Psoas muscle (tissue), 8 donors: Measurements from ENCODE around the gene A4GALT. TPM values are rescaled to one million over a fixed set of nuclear protein-coding genes. Genes with fewer than 3 reads are reported as not detected.

Experiments used
- ATAC-seq, 4 donors: fragments of 200-7000 bp; cut with Tn5 transposase; one replicate each; pipeline ENCODE4 v1.9.1; 2020; ENCODE audit warnings: moderate library complexity in 3 of 4, mild to moderate bottlenecking in 2 of 4
- DNase-seq, 2 donors: peaks; one replicate each; pipeline ENCODE4 v3.0.0-alpha.2; 2020
- H3K27ac ChIP-seq: fragments of 200-600 bp; one replicate; pipeline ENCODE4 v1.8.0; 2022
- H3K27me3 ChIP-seq, 3 donors: fragments of 200-600 bp in 1 of 3; one replicate each; pipeline versions ENCODE4 v1.6.1 to v1.8.0; 2013 to 2022; ENCODE audit warnings: low read length in 2 of 3, mild to moderate bottlenecking in 2 of 3, moderate library complexity in 1 of 3; ENCODE audit not compliant: insufficient read depth in 3 of 3
- H3K36me3 ChIP-seq, 2 donors: fragments of 200-600 bp in 1 of 2; one replicate each; pipeline versions ENCODE4 v1.6.1 to v1.8.0; 2013 to 2022; ENCODE audit warnings: low read depth in 1 of 2, mild to moderate bottlenecking in 1 of 2, moderate library complexity in 1 of 2; ENCODE audit not compliant: insufficient read depth in 1 of 2
- H3K4me1 ChIP-seq: fragments of 200-600 bp; one replicate; pipeline ENCODE4 v1.8.0; 2022
- H3K4me3 ChIP-seq: fragments of 200-600 bp; one replicate; pipeline ENCODE4 v1.8.0; 2022; ENCODE audit warnings: mild to moderate bottlenecking
- H3K9me3 ChIP-seq: fragments of 200-600 bp; one replicate; pipeline ENCODE4 v1.8.0; 2022
- WGBS, 3 donors: extraction: QIAGEN DNeasy Blood & Tissue Kit; methylation state at CpG; one replicate each; pipeline versions ENCODE4 v1.1.6 to v1.1.7; 2013; 5-methylcytosine and 5-hydroxymethylcytosine counted together
- intact Hi-C, 2 donors: fragments of 100-400 bp; cut with DNase I; formaldehyde crosslinking; loops; one replicate each; pipeline versions ENCODE4 v1.11.0 to v1.14.2; 2022
- polyA plus RNA-seq, 3 donors: library from polyadenylated mRNA; stranded (reverse); fragments of 200-250 nt; gene quantifications; one replicate each; pipeline ENCODE4 v1.2.3, GENCODE V29; 2013
- total RNA-seq, 4 donors: library from RNA; stranded (reverse); fragmentation: NEBNext Ultra II Directional in 2 of 4; extraction: Animal tissue kit (Norgen Biotek cat#: 25700) in 2 of 4; gene quantifications; one replicate each; pipeline versions ENCODE4 v1.2.1 to v1.2.4, GENCODE V29; 2021 to 2023
- TF ChIP-seq, protein P1 (sequence below): fragments of 200-600 bp; IDR thresholded peaks from one replicate; pipeline ENCODE4 v1.8.0; 2022; ENCODE audit warnings: antibody characterized with exemption
- donor health status: healthy with polysubstance abuse.
- donor health status: DM: no; HTN: no; CAD: no; lungs with moderate emphysema.
- donor health status: Bipolar disorder and iron deficiency.
- donor health status: healthy.
- donor health status: DM: yes; HTN: yes; CAD: no.
- donor health status: DM: no; HTN: no; CAD: no.
- donor health status: DM: no; HTN: no; CAD: no.
- donor health status: DM: yes; HTN: yes; CAD: no.

A4GALT gene
- total and polyA plus RNA-seq, 7 donors: 6.5 to 28.8 (median 15.2) TPM

DNA sequence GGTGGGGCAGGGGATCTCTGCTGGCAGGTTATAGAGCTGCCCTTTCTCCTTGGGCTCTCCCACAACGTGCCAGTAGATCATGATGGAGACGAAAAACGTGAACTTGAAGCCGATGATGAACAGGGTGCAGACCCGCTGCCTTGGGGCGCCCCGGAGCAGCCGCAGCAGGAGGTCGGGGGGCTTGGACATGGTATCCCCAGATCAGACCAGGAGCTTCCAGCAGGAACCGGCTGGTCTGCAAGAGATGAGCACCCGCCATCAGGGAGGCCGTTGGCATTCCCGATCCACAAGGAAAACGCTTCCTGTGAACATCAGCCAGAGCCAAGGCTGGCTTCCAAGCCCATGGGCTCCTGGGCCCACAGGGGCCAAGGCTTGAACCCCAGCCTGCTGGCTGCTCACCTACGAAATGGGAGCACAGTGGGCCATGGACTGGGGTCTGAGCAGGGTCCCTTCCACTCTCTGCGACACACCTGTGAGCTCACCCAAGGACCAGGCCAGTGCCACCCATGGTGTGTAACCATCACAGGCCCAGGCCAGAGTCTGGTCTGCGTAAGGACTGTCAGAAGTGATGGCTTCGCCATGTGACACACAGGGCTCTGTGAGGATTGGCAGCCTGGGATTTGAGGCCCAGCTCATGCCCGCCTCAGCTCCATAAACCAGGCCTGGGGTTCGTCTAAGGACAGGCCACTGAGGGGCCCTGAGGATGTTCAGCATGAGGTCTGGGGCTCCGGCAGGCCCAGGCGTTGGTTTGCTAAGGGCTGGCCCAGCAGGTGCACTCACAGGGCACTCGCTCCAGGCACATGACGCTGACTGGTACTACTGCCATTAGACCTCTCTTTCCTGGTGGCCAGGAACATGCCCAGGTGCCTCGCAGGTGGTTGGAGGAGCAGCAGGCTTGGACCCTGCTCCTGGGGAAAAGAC, 26.6 kb downstream of the A4GALT start:
- ATAC-seq (no peak), DNase-seq (peak in 1 of 2 donors; percentile 51)
- Histone ChIP-seq H3K27ac (peak overlapping the region; percentile 90), H3K36me3 (peaks cover 0 to 14% of the 10 kb centered on the region in 2 donors), H3K4me3 (no peak overlapping the region), H3K9me3 (no peaks in the 10 kb centered on the region), H3K4me1 (peaks cover 62% of the 10 kb centered on the region), H3K27me3 (no peaks in the 10 kb centered on the region)
- TF ChIP-seq, protein P1, sequence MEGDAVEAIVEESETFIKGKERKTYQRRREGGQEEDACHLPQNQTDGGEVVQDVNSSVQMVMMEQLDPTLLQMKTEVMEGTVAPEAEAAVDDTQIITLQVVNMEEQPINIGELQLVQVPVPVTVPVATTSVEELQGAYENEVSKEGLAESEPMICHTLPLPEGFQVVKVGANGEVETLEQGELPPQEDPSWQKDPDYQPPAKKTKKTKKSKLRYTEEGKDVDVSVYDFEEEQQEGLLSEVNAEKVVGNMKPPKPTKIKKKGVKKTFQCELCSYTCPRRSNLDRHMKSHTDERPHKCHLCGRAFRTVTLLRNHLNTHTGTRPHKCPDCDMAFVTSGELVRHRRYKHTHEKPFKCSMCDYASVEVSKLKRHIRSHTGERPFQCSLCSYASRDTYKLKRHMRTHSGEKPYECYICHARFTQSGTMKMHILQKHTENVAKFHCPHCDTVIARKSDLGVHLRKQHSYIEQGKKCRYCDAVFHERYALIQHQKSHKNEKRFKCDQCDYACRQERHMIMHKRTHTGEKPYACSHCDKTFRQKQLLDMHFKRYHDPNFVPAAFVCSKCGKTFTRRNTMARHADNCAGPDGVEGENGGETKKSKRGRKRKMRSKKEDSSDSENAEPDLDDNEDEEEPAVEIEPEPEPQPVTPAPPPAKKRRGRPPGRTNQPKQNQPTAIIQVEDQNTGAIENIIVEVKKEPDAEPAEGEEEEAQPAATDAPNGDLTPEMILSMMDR: no peak
- intact Hi-C loops: no loop called here
- 92 to 93% (median 93%) methylated on average over 25 of the region's 25 CpGs for WGBS, 3 donors

DNA sequence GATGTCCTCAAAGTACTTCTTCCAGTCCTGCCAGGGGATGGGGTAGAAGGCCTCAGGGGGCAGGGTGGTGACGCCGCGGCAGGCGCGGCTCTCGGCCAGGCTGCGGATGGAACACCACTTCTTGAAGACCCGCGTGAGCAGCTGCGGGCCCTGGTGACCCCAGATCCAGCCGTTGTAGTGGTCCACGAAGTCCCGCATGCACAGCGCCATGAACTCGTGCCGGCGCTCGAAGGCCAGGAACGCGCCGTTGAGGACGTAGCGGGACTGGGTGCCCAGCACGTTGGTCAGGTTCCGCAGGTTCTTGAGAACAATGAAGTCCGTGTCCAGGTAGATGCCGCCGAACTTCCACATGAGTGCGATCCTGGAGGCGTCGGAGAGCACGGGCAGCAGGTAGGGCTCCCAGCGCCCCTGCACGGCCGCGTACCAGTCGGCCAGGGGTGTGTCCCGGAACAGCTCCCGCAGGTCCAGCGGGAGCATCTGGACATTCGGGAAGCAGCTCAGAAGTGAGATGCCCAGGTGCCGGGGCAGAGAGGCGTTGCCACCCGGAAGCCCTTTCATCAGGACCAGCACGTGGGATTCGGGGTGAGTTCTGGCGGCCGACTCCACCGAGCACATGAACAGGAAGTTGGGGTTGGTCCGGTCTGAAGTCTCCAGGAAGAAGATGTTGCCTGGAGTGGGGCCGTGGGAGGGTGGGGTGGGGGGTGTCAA, 27.5 kb downstream of the A4GALT start:
- TF ChIP-seq, protein P1: no peak
- Histone ChIP-seq H3K36me3 (peaks cover 0 to 14% of the 10 kb centered on the region in 2 donors), H3K4me1 (peaks cover 60% of the 10 kb centered on the region), H3K27me3 (no peaks in the 10 kb centered on the region), H3K27ac (no peak overlapping the region), H3K4me3 (no peak overlapping the region), H3K9me3 (no peaks in the 10 kb centered on the region)
- intact Hi-C loops: no loop called here
- DNase-seq (peak in 1 of 2 donors; percentile 54), ATAC-seq (no peak)
- 93 to 95% (median 95%) methylated on average over 51 of the region's 51 CpGs for WGBS, 3 donors

DNA sequence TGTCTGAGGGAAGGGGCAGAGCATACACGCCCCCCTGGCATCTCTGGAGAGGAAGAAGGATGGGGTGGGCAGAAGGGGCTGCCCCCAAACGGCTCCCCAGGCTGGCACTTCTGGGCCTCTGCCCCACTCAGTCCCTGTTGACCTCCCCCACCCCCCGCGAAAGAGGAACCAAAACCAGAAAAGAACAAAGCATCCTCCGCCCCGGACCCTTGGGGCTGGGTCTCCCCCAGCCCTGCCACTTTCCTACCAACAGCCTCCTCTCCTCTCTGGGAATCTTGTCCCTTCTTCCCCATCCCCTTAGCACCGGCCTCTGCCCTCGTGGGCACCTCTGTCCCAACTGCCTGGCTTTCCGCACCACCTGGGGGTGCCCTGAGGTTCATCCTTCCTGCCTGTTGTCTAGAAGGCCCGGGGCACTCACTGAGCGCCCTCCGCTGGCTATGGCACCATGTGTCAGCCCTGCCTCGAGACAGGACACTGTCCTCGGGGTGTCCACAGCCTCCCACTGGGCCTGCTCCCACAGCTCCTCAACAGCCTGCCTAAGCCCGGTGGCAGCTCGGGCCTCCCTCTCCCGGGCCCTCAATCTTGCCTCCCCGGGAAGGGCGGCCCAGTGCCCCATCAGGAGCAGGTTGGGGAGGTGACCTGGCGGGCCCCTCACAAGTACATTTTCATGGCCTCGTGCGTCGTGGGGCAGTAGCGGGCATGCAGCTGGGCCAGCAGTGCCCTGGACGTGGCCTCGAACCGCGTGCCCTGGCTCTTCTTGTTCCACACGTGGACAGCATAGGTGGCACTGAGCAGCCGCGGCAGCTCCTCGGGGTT, 28.2 kb downstream of the A4GALT start:
- no peaks in the 10 kb centered on the region for H3K27me3 ChIP-seq
- DNase-seq (no peak), ATAC-seq (no peak)
- peaks cover 0 to 14% of the 10 kb centered on the region in 2 donors for H3K36me3 ChIP-seq
- peaks cover 60% of the 10 kb centered on the region for H3K4me1 ChIP-seq
- WGBS, 3 donors: 90 to 92% (median 91%) methylated on average over 32 of the region's 32 CpGs
- H3K9me3 ChIP-seq: no peaks in the 10 kb centered on the region
- H3K27ac ChIP-seq: no peak overlapping the region
- intact Hi-C loops: no loop called here
- no peak overlapping the region for H3K4me3 ChIP-seq
- TF ChIP-seq, protein P1: no peak

DNA sequence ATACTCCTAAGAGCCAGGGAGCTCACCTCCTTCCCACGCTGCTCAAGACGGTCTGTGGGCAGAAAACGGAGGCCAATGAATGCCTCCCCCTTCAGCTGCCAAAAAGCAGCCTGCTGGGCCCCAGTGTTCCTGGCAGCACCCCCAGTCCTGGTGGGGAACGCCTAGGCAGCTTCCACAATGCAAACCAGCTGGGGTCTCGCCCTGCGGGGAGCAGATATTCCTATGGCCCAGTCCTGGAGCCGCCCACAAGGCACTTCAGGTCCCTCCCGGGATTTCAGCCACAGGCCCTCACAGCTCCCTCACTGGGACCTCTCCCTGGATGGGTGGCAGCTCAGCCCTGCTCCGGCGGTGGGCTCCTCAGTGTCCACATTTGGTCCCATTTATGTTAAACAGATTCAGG, 29.2 kb downstream of the A4GALT start:
- no peak for DNase-seq
- WGBS, 3 donors: 45 to 87% (median 63%) methylated on average over 10 of the region's 10 CpGs

More for the DNA sequence above, 29.2 kb downstream of the A4GALT start:
- H3K9me3 ChIP-seq: no peaks in the 10 kb centered on the region
- peak overlapping the region; percentile 48 for H3K27ac ChIP-seq
- peaks cover 60% of the 10 kb centered on the region for H3K4me1 ChIP-seq
- ATAC-seq: no peak
- no peak overlapping the region for H3K4me3 ChIP-seq
- TF ChIP-seq, protein P1: no peak
- H3K36me3 ChIP-seq: peaks cover 0 to 14% of the 10 kb centered on the region in 2 donors
- intact Hi-C loops: no loop called here
- no peaks in the 10 kb centered on the region for H3K27me3 ChIP-seq
